ENCODE results near the gene CENPW. TPM values are rescaled to one million over a fixed set of nuclear protein-coding genes. Genes with fewer than 3 reads are reported as not detected.
A peak's percentile ranks its signal among the peaks of the same experiment; 100 is the strongest.

Gene CENPW
- total RNA-seq, 3 donors from 2014 or later: 4.1 to 30.7 (median 9.8) TPM

GRCh38 chr6:126307849-126308248 is 32.1 kb upstream of the CENPW start:
- no peak for DNase-seq
- TF ChIP-seq CTCF (IDR thresholded peaks at IDR 0.05): no peak
- no peaks in the 10 kb centered on the region for H3K9me3 ChIP-seq
- H3K4me3 ChIP-seq: no peak overlapping the region
- ATAC-seq: no peak
- intact Hi-C loops (cut with DNase I, micrococcal nuclease): no loop called here
- H3K36me3 ChIP-seq (ENCODE audit: low read depth): no peaks in the 10 kb centered on the region
- H3K4me1 ChIP-seq (ENCODE audit: low read depth): no peaks in the 10 kb centered on the region

- Histone ChIP-seq H3K9me3 (no peaks in the 10 kb centered on the region), H3K4me1 (ENCODE audit: low read depth) (no peaks in the 10 kb centered on the region), H3K36me3 (ENCODE audit: low read depth) (no peaks in the 10 kb centered on the region), H3K4me3 (no peak overlapping the region)
- ATAC-seq (no peak), DNase-seq (no peak)
- no peak for TF ChIP-seq CTCF (IDR thresholded peaks at IDR 0.05)
- intact Hi-C loops (cut with DNase I, micrococcal nuclease): no loop called here
These were observed 31.6 kb upstream of the CENPW start for GRCh38 chr6:126308362-126308761.

- no peak for TF ChIP-seq CTCF (IDR thresholded peaks at IDR 0.05)
- Histone ChIP-seq H3K36me3 (ENCODE audit: low read depth) (no peaks in the 10 kb centered on the region), H3K4me1 (ENCODE audit: low read depth) (no peaks in the 10 kb centered on the region), H3K9me3 (no peaks in the 10 kb centered on the region), H3K4me3 (no peak overlapping the region)
- intact Hi-C loops (cut with DNase I, micrococcal nuclease): no loop called here
- ATAC-seq: peak; percentile 81
- DNase-seq: peak in 1 of 3 donors; percentile 16
These were observed 27.8 kb upstream of the CENPW start for GRCh38 chr6:126312013-126312665.

- H3K4me1 ChIP-seq (ENCODE audit: low read depth): no peaks in the 10 kb centered on the region
- intact Hi-C loops (cut with DNase I, micrococcal nuclease): no loop called here
These were observed 26.0 kb upstream of the CENPW start for GRCh38 chr6:126313941-126314340.

GRCh38 chr6:126318797-126319196 is 21.1 kb upstream of the CENPW start:
- DNase-seq (no peak), ATAC-seq (no peak)
- Histone ChIP-seq H3K4me1 (ENCODE audit: low read depth) (no peaks in the 10 kb centered on the region), H3K9me3 (no peaks in the 10 kb centered on the region), H3K36me3 (ENCODE audit: low read depth) (no peaks in the 10 kb centered on the region), H3K4me3 (no peak overlapping the region)
- no peak for TF ChIP-seq CTCF (IDR thresholded peaks at IDR 0.05)
- intact Hi-C loops (cut with DNase I, micrococcal nuclease): no loop called here

More at GRCh38 chr6:126313941-126314340, 26.0 kb upstream of the CENPW start:
- TF ChIP-seq CTCF (IDR thresholded peaks at IDR 0.05): no peak
- no peaks in the 10 kb centered on the region for H3K9me3 ChIP-seq
- DNase-seq (no peak), ATAC-seq (no peak)
- no peaks in the 10 kb centered on the region for H3K36me3 ChIP-seq (ENCODE audit: low read depth)
- no peak overlapping the region for H3K4me3 ChIP-seq

- H3K36me3 ChIP-seq (ENCODE audit: low read depth): no peaks in the 10 kb centered on the region
- no peak for ATAC-seq
- intact Hi-C loops (cut with DNase I, micrococcal nuclease): no loop called here
- no peak for DNase-seq
- H3K4me1 ChIP-seq (ENCODE audit: low read depth): no peaks in the 10 kb centered on the region
- no peaks in the 10 kb centered on the region for H3K9me3 ChIP-seq
- no peak for TF ChIP-seq CTCF (IDR thresholded peaks at IDR 0.05)
- no peak overlapping the region for H3K4me3 ChIP-seq
These were observed 6.2 kb upstream of the CENPW start for GRCh38 chr6:126333729-126334128.
